Upper lobe of left lung (tissue), 6 donors: ENCODE data around the gene RIMOC1. TPM values are rescaled to one million over a fixed set of nuclear protein-coding genes. Genes with fewer than 3 reads are reported as not detected.

Source experiments
- ATAC-seq, 2 donors: fragments of 200-7000 bp; cut with Tn5 transposase; one replicate each; pipeline ENCODE4 v1.9.1; 2022; ENCODE audit warnings: mild to moderate bottlenecking in 2 of 2, moderate library complexity in 2 of 2; ENCODE audit not compliant: low FRiP score in 2 of 2
- DNase-seq, 2 donors: peaks; one replicate each; pipeline ENCODE4 v3.0.0-alpha.2; 2019 to 2020
- H3K27ac ChIP-seq, 4 donors: fragments of 200-600 bp; sonication (generic); one replicate each; pipeline ENCODE4 v1.5.1; 2016 to 2019
- H3K27me3 ChIP-seq, 4 donors: fragments of 200-600 bp; sonication (generic); one replicate each; pipeline ENCODE4 v1.5.1; 2017 to 2019
- H3K36me3 ChIP-seq, 4 donors: fragments of 200-600 bp; sonication (generic); one replicate each; pipeline ENCODE4 v1.5.1; 2016 to 2019
- H3K4me1 ChIP-seq, 4 donors: fragments of 200-600 bp; sonication (generic); one replicate each; pipeline ENCODE4 v1.5.1; 2018 to 2019
- H3K4me3 ChIP-seq, 4 donors: fragments of 200-600 bp; sonication (generic); one replicate each; pipeline ENCODE4 v1.5.1; 2017 to 2019; ENCODE audit warnings: mild to moderate bottlenecking in 2 of 4, moderate library complexity in 1 of 4
- H3K9me3 ChIP-seq, 4 donors: fragments of 200-600 bp; sonication (generic); one replicate each; pipeline ENCODE4 v1.5.1; 2018 to 2019
- CTCF ChIP-seq, 6 experiments: fragments of 450-650 bp in 4 of 6; fragments of 200-600 bp in 2 of 6; sonication (generic) in 2 of 6; IDR thresholded peaks; one replicate each; pipeline ENCODE4 v1.5.1; 2016 to 2019; ENCODE audit warnings: antibody characterized with exemption in 6 of 6
- EP300 ChIP-seq, 4 donors: sonication (generic); formaldehyde crosslinking; IDR thresholded peaks; one replicate each; pipeline ENCODE4 v1.5.1; 2017; ENCODE audit warnings: antibody characterized with exemption in 4 of 4, control low read depth in 2 of 4
- POLR2A ChIP-seq, 4 donors: fragments of 450-650 bp; IDR thresholded peaks; one replicate each; pipeline ENCODE4 v1.5.1; 2016 to 2017; ENCODE audit warnings: antibody characterized with exemption in 4 of 4, mild to moderate bottlenecking in 2 of 4
- POLR2AphosphoS5 ChIP-seq, 2 donors: sonication (generic); formaldehyde crosslinking; IDR thresholded peaks; one replicate each; pipeline ENCODE4 v1.5.1; 2017; ENCODE audit warnings: antibody characterized with exemption in 2 of 2
- WGBS, 2 donors: methylation state at CpG; one replicate each; pipeline ENCODE4 v1.1.5; 2017 to 2018; 5-methylcytosine and 5-hydroxymethylcytosine counted together
- total RNA-seq, 6 donors: library from RNA; depleted of rRNA in 4 of 6; stranded (reverse); fragments of >200 nt in 4 of 6; gene quantifications; one replicate each; pipeline versions ENCODE4 v1.1.0 to v1.2.1, GENCODE V29; 2016 to 2021
- donor health status: DM: no; HTN: no; CAD: no; lungs with moderate emphysema.
- donor health status: DM: no; HTN: yes; CAD: no; lungs with severe emphysema.

Gene RIMOC1
- total RNA-seq, 6 donors from 2014 or later: 4.4 to 24.8 (median 17.1) TPM

- H3K9me3 ChIP-seq: no peaks in the 10 kb centered on the region
- no peak overlapping the region for H3K27ac ChIP-seq
- TF ChIP-seq CTCF (IDR thresholded peaks at IDR 0.05): no peak
- no peaks in the 10 kb centered on the region for H3K36me3 ChIP-seq
- no peaks in the 10 kb centered on the region for H3K27me3 ChIP-seq
- ATAC-seq: no peak
- H3K4me3 ChIP-seq: no peak overlapping the region
- no peak for DNase-seq
- no peaks in the 10 kb centered on the region for H3K4me1 ChIP-seq
Observed at GRCh38 chr5:41885286-41885685, 18.9 kb upstream of the RIMOC1 start.

- no peak for TF ChIP-seq POLR2A (IDR thresholded peaks at IDR 0.05)
- TF ChIP-seq CTCF (IDR thresholded peaks at IDR 0.05): no peak
- DNase-seq: no peak
- H3K4me1 ChIP-seq: no peaks in the 10 kb centered on the region
- no peaks in the 10 kb centered on the region for H3K9me3 ChIP-seq
- ATAC-seq: no peak
- 64 to 75% methylated on average over 2 of the region's 2 CpGs for WGBS, 2 donors
- H3K27ac ChIP-seq: no peak overlapping the region
- no peaks in the 10 kb centered on the region for H3K36me3 ChIP-seq
- H3K27me3 ChIP-seq: no peaks in the 10 kb centered on the region
- H3K4me3 ChIP-seq: no peak overlapping the region
Observed at GRCh38 chr5:41891066-41891707, 13.0 kb upstream of the RIMOC1 start.

- DNase-seq: no peak
- TF ChIP-seq CTCF (IDR thresholded peaks at IDR 0.05) (no peak), POLR2AphosphoS5 (IDR thresholded peaks at IDR 0.05) (no peak), EP300 (IDR thresholded peaks at IDR 0.05) (no peak), POLR2A (IDR thresholded peaks at IDR 0.05) (no peak)
- H3K36me3 ChIP-seq: no peaks in the 10 kb centered on the region
- no peak overlapping the region for H3K4me3 ChIP-seq
- H3K27me3 ChIP-seq: no peaks in the 10 kb centered on the region
- ATAC-seq: no peak
- no peaks in the 10 kb centered on the region for H3K4me1 ChIP-seq
- H3K9me3 ChIP-seq: no peaks in the 10 kb centered on the region
- H3K27ac ChIP-seq: no peak overlapping the region
Observed at GRCh38 chr5:41892031-41892430, 12.1 kb upstream of the RIMOC1 start.

- no peak for DNase-seq
- WGBS, 2 donors: 76 to 88% methylated on average over 3 of the region's 3 CpGs
Observed at GRCh38 chr5:41893074-41893851, 10.9 kb upstream of the RIMOC1 start.

More at GRCh38 chr5:41893074-41893851, 10.9 kb upstream of the RIMOC1 start:
- Histone ChIP-seq H3K4me3 (no peak overlapping the region), H3K9me3 (no peaks in the 10 kb centered on the region), H3K4me1 (no peaks in the 10 kb centered on the region), H3K36me3 (no peaks in the 10 kb centered on the region), H3K27me3 (no peaks in the 10 kb centered on the region), H3K27ac (no peak overlapping the region)
- ATAC-seq: no peak
- TF ChIP-seq CTCF (IDR thresholded peaks at IDR 0.05): no peak
- TF ChIP-seq EP300 (IDR thresholded peaks at IDR 0.05): no peak
- TF ChIP-seq POLR2A (IDR thresholded peaks at IDR 0.05): no peak
- no peak for TF ChIP-seq POLR2AphosphoS5 (IDR thresholded peaks at IDR 0.05)
